ENCODE data around the gene REXO5.
A peak's percentile ranks its signal among the peaks of the same experiment; 100 is the strongest.

REXO5 gene

GRCh38 chr16:20874088-20874581 lies 67.8 kb downstream of the REXO5 start:
- DNase-seq, result no peak

- no peak for DNase-seq
Observed at GRCh38 chr16:20875355-20875650, 69.0 kb downstream of the REXO5 start.

- DNase-seq, result no peak
Observed at GRCh38 chr16:20878682-20879147, 72.4 kb downstream of the REXO5 start.

- peak; percentile 36 for DNase-seq
Observed at GRCh38 chr16:20879175-20880040, 73.1 kb downstream of the REXO5 start.

DNA sequence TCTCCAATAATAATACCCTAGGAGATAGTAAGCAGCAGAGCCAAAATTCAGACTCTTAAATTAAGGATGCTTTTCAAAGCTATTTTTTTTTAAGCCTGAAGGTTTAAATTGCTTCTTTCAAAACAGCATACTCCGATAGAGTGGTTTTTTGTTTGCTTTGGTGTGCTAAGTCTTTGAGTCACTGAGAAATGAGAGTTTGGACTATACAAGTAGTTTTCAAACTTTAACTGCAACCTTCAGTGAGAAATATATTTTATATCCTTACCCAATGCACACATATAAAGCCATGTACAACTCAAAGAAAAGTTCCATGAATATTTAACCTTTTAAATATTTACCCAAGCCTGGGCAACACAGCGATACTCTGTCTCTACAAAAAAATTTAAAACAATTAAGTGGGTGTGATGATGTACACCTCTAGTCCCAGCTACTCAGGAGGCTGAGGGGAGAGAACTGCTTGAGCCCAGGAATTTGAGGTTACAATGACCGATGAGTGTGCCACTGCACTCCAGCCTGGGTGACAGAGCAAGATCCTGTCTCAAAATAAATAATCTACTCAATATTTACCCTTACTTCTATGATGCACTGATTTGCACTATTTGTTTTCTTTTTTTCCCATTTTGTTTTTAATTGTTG lies 74.7 kb downstream of the REXO5 start:
- DNase-seq, result no peak

DNA sequence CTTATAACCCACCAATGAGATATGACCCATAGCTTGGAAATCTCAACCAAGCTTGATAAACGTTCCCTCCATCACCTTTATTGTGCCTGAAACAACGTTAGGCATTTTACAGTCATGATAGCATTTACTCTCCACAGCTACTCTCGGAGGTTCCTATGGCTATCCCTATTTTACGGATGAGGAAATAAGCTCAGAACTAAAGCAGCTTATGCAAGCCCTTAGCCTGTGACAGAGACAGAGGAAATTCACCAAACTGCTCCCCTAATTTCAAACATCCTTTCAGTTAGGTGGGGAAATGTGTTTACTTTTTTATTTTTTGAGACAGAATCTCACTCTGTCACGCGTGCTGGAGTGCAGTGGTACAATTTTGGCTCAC lies 75.2 kb downstream of the REXO5 start:
- no peak for DNase-seq

DNA sequence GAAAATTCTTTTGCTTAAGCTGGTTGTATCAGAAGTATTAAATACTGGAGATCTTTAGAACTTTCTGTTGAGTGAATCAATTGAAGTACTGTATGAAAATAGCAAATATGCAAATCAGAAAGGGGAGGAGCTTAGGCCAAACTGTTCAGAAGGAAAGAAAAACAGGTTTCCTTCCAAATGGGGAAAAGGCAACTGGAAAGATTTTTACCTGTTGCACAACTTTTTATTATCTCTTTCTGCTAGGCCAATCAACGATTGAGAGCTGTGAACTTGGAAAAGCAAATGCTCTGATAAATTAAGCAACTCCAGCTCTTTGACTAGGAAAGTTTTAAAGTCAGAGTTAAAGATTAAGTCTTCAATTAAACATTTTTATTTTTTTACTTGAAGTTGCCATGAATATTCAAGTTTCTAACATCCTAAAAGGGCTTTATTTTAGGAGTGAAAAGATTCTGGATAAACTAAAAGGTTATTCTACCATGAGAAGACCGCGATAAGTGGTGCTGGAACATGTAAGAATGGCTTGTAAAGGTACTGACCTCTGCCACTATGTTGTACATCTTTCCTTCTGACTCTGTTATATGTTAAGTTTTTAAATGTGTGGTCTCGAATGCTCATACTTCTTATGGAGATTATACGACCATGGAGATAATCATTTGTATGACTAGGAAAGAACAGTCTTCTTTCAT lies 77.4 kb downstream of the REXO5 start:
- no peak for DNase-seq

DNA sequence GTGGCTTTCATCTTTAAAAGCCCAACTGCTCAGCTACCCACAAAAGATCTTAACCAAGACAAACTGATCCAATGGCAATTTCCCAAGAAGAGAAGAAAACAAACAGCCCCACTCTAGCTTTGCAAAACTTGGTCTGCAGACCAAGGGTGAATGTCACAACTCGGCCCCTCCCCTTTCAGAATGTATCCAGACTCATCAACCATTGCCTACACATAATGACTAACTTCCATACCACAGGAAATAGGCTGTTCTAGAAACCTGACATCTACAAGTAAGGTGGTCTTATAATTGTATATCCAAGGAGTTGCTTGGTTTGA lies 77.9 kb downstream of the REXO5 start:
- peak; percentile 76 for DNase-seq

DNA sequence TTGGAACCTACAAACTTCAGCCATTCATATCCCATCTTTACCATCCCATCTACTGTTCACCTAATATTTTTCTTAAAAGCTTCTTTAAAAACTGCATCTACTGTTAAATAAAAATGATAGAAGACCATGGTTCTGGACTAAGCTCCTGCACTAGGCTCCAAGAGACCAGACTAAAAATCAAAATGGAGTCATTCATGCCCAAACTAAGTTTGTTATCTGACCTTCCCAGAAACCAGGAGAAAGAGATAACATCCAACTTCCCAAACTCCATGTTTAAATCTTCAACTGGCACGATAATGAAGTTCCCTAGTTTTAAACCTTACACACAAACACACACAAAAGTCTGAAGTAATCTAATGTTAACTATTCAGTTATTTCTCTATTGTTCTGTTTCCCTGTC lies 80.0 kb downstream of the REXO5 start:
- no peak for DNase-seq

GRCh38 chr16:20887207-20887606 lies 80.9 kb downstream of the REXO5 start:
- no peak for DNase-seq

DNA sequence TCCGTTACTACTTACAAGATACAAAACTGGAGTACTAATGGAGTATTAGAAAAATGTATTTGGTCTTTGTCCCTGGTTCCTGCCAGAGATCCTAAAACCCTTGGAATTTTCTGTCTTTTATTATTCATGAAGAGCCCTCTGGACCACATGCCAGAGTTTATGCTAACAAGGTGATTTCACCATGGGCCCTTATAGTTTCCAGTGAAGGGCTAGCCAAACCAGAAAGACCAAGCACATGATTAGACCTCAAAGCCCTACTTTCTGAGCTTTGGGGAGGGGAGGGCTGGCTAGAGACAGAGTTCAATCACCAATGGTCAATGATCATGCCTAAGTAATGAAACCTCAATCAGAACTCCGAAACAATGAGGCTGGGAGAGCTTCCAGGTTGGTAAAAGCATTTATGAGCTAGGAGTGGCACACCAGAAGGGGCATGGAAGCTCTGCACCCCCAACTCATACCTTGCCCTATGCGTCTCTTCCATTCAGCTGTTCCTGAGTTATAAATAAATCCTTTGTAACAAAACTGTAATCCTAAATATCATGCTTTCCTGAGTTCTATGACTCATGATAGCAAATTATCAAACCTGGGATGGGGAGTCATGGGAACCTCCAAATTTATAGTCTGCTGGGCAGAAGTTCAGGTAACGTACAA lies 83.4 kb downstream of the REXO5 start:
- DNase-seq, result no peak

GRCh38 chr16:20894388-20894787 lies 88.1 kb downstream of the REXO5 start:
- no peak for DNase-seq

DNA sequence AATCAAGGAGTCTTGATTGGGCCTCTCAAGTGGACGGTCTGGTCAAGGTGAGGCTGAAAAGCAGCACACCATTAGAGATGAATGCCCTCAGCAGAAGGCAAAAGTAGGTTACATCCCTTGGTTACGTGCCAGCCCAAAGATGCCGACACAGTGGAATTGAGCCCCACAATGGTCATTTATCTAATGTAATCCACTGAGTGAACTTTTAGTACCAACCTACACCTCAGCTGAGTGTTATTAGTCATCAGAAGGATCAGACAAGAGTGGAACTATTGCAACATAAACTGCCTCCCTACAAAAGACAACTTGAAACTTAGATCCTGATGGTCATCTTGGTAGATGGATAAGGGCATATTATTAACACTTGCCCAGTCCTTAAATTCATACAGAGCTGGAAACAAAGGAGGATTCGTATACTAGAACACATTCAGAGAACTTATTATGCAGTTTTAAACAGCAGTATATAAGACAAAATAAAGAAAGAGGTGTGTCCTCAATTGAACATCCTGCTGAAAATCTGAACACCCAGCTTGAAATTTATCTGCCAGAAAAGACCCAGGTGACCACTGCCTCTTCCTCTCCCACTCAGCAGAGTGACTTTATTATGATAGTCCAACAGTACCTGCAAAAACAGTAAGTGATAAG lies 91.0 kb downstream of the REXO5 start:
- peak; percentile 36 for DNase-seq

DNA sequence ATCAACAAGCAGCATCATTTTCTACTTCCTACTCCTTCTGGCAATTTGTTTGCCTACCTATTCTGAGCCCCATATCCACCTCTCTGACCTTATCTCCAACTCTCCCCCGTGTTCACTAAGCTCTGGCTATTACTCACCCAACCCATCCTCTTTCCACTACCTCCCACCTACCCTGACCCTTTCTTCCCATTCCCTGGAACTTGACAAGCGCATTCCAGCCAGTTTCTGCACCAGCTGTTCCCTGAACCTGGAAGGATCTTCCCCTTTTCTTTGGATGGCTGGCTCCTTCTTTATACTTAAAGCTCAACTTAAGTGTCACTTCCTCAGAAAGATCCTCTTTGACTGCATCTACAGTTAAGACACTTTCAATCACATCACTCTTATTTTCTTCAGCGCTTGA lies 91.6 kb downstream of the REXO5 start:
- no peak for DNase-seq

DNA sequence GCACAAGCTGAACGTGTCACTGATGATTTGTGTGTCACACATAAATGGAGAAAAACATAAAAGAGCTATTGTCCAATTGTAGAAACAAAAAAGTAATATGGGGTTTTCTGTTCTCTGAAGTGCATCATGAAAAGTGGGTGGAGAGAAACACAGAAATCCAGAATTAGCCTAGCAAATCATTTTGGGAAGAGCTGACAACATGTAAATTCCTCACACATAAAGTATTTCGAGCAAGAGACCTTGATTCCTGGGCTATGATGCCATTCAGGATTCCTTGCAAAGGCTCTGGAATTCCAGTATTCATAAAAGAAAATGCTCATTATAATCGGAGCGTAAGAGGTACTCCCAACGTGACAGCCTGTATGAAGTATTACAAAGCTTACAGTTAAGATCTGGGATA lies 92.7 kb downstream of the REXO5 start:
- no peak for DNase-seq

All from hematopoietic multipotent progenitor cell treated with erythropoietin and hydrocortisone succinate and interleukin-3 and kit ligand, for 4 days (in vitro differentiated cells).